ENCODE results near the gene PSTK. TPM values are rescaled to one million over a fixed set of nuclear protein-coding genes. Genes with fewer than 3 reads are reported as not detected.

Gene PSTK
- total and polyA plus RNA-seq, 11 donors = 0.97 to 3.9 (median 2.0) TPM

DNA sequence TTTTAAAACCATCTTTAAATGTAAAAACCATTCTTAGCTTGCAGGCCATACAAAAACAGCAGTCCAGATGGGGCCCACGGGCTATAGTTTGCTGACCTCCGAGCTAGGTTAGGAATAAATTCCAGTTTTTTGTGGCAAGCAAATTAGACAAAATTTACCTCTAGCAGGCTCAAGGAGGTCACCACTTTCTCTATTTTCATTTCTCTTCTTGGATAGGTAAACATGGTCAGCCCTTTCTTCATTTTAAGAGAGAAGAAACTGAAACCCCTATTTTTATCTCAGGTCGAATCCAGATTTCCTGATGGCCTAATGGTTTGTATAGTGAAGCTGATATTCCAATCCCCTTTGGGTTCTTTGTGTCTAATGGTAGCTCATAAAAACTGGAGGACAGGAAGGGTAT is 17.7 kb downstream of the PSTK start:
- H3K9me3 ChIP-seq = no peaks in the 10 kb centered on the region
- no peak for ATAC-seq
- TF ChIP-seq, protein P1, sequence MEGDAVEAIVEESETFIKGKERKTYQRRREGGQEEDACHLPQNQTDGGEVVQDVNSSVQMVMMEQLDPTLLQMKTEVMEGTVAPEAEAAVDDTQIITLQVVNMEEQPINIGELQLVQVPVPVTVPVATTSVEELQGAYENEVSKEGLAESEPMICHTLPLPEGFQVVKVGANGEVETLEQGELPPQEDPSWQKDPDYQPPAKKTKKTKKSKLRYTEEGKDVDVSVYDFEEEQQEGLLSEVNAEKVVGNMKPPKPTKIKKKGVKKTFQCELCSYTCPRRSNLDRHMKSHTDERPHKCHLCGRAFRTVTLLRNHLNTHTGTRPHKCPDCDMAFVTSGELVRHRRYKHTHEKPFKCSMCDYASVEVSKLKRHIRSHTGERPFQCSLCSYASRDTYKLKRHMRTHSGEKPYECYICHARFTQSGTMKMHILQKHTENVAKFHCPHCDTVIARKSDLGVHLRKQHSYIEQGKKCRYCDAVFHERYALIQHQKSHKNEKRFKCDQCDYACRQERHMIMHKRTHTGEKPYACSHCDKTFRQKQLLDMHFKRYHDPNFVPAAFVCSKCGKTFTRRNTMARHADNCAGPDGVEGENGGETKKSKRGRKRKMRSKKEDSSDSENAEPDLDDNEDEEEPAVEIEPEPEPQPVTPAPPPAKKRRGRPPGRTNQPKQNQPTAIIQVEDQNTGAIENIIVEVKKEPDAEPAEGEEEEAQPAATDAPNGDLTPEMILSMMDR (IDR thresholded peaks at IDR 0.05) = no peak
- no peak for DNase-seq
- 87 to 93% (median 91%) methylated on average over 3 of the region's 3 CpGs for WGBS, 4 donors
- intact Hi-C loops (cut with DNase I) = no loop called here
- no peaks in the 10 kb centered on the region for H3K27me3 ChIP-seq
- H3K27ac ChIP-seq = no peak overlapping the region
- no peak overlapping the region for H3K4me3 ChIP-seq
- H3K4me1 ChIP-seq = peaks cover 0 to 23% (median 7%) of the 10 kb centered on the region in 12 donors
- peaks cover 0 to 58% (median 49%) of the 10 kb centered on the region in 9 donors for H3K36me3 ChIP-seq

DNA sequence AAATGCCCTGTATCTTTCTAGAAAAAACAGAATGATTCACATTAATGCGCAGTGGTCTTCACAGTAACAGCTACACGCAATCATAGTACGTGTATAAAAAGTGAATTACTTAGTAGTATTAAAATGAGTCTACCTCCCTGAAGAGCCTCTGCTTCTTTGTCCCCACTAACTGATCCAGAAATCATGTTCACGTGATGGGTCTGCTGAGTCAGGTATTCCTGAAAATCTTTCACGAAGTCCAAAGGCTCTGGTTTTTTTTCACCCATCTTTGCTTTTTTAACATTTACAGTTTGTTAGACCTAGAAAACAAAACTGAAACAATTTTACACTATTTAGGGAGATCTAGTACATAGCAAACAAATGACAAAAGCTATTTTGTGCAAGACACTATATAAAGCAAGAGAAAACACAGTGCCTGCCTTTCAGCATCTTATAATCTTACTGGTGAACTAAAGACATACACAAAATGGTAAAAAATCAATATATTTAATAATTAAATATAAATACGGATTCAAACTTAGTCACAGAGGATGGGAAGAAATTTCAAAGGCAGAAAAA is 18.2 kb downstream of the PSTK start:
- 84 to 90% (median 86%) methylated on average over 6 of the region's 6 CpGs for WGBS, 4 donors
- Histone ChIP-seq H3K4me3 (no peak overlapping the region), H3K4me1 (peaks cover 0 to 23% (median 7%) of the 10 kb centered on the region in 12 donors), H3K27ac (no peak overlapping the region), H3K36me3 (peaks cover 0 to 52% (median 45%) of the 10 kb centered on the region in 9 donors), H3K9me3 (no peaks in the 10 kb centered on the region), H3K27me3 (no peaks in the 10 kb centered on the region)
- intact Hi-C loops (cut with DNase I) = no loop called here
- no peak for DNase-seq
- TF ChIP-seq POLR2A (IDR thresholded peaks at IDR 0.05) = no peak
- TF ChIP-seq, protein P1 (IDR thresholded peaks at IDR 0.05) = no peak
- ATAC-seq = no peak

DNA sequence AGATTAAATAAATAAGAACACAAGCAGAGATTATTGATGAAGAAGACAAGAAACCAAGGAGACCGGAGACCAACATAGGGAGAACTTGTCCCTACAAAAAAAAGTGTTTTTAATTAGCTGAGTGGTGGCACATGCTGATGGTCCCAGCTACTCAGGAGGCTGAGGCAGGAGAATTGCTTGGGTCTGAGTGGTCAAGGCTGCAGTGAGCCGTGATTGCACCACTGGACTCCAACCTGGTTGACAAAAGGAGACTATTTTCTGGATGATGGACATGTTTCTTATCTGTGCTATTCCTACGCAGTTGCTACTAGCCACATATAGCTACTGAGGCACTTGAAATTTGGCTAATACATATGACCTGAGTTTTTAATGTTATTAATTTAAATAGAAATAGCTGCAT is 18.7 kb downstream of the PSTK start:
- H3K27ac ChIP-seq = no peak overlapping the region

DNA sequence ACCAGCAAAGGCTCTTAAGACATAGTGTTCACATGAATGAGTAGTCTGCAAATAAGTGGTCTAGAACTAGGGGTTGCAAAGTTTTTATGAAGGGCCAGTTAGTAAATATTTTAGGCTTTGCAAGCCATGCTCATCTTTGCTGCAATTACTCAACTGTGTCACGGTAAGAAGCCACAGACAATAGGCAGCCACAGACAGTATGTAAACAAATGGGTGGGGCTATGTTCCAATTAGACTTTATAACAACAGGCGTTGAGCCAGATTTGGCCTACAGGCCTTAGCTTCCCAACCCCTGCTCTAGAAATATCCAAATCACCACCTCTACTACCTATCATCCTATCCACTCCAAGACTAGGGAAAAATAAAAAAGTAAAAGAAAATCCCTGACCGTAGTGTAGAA is 19.1 kb downstream of the PSTK start:
- Histone ChIP-seq H3K27me3 (no peaks in the 10 kb centered on the region), H3K4me3 (no peak overlapping the region), H3K4me1 (peaks cover 0 to 23% (median 10%) of the 10 kb centered on the region in 12 donors), H3K36me3 (peaks cover 0 to 43% (median 36%) of the 10 kb centered on the region in 9 donors), H3K9me3 (no peaks in the 10 kb centered on the region), H3K27ac (no peak overlapping the region)
- intact Hi-C loops (cut with DNase I) = no loop called here
- TF ChIP-seq POLR2A (IDR thresholded peaks at IDR 0.05) = no peak
- TF ChIP-seq, protein P1 (IDR thresholded peaks at IDR 0.05) = no peak
- 59 to 75% (median 68%) methylated on average over 3 of the region's 3 CpGs for WGBS, 4 donors
- no peak for DNase-seq
- ATAC-seq = no peak

More for the DNA sequence above, 18.7 kb downstream of the PSTK start:
- H3K27me3 ChIP-seq = no peaks in the 10 kb centered on the region
- peaks cover 0 to 47% (median 40%) of the 10 kb centered on the region in 9 donors for H3K36me3 ChIP-seq
- 74 to 85% (median 81%) methylated on average over 3 of the region's 3 CpGs for WGBS, 4 donors
- H3K4me1 ChIP-seq = peaks cover 0 to 23% (median 7%) of the 10 kb centered on the region in 12 donors
- no peak for DNase-seq
- H3K4me3 ChIP-seq = no peak overlapping the region
- H3K9me3 ChIP-seq = no peaks in the 10 kb centered on the region
- intact Hi-C loops (cut with DNase I) = no loop called here
- TF ChIP-seq POLR2A (IDR thresholded peaks at IDR 0.05) = no peak
- TF ChIP-seq, protein P1 (IDR thresholded peaks at IDR 0.05) = no peak
- ATAC-seq = no peak
